Keratinocyte (primary cell): ENCODE measurements around the gene SLC22A1. TPM values are rescaled to one million over a fixed set of nuclear protein-coding genes. Genes with fewer than 3 reads are reported as not detected.

Source experiments
- DNase-seq: peaks from one replicate; pipeline ENCODE4 v3.0.0-alpha.2; 2011; ENCODE audit warnings: low read depth, missing footprints, low spot score
- FAIRE-seq: peaks from 2 replicates; lab custom pipeline; 2011; peaks lifted over from hg19 to GRCh38; lab: Jason Lieb, UNC
- H2AFZ ChIP-seq: 2 replicates; pipeline ENCODE4 v1.6.0; 2012; ENCODE audit warnings: low read length, control low read depth, inconsistent platforms; ENCODE audit not compliant: control insufficient read depth
- H3K27ac ChIP-seq: 2 replicates; pipeline ENCODE4 v1.5.1; 2011; ENCODE audit warnings: low read length; ENCODE audit not compliant: control insufficient read depth, insufficient read depth
- H3K27me3 ChIP-seq: 3 replicates; pipeline ENCODE4 v1.6.0; 2011; ENCODE audit warnings: low read length; ENCODE audit not compliant: control insufficient read depth, insufficient read depth; ENCODE audit errors: extremely low read depth
- H3K36me3 ChIP-seq, 2 experiments: 2 replicates in 1 of 2; 3 replicates in 1 of 2; pipeline ENCODE4 v1.5.1; 2011; ENCODE audit warnings: low read length in 2 of 2, mild to moderate bottlenecking in 1 of 2; ENCODE audit not compliant: control insufficient read depth in 2 of 2, insufficient read depth in 2 of 2; ENCODE audit errors: extremely low read depth in 1 of 2
- H3K4me1 ChIP-seq: 3 replicates; pipeline ENCODE4 v1.5.1; 2011; ENCODE audit warnings: low read length; ENCODE audit not compliant: control insufficient read depth, insufficient read depth; ENCODE audit errors: extremely low read depth
- H3K4me2 ChIP-seq: 3 replicates; pipeline ENCODE4 v1.6.0; 2011; ENCODE audit warnings: low read depth, low read length; ENCODE audit not compliant: control insufficient read depth, insufficient read depth; ENCODE audit errors: extremely low read depth
- H3K4me3 ChIP-seq, 3 experiments: fragments of 200-600 bp in 1 of 3; sonication (generic) in 1 of 3; 2 replicates in 2 of 3; 3 replicates in 1 of 3; pipeline ENCODE4 v1.5.1; 2011 to 2016; ENCODE audit warnings: low read length in 3 of 3, mild to moderate bottlenecking in 3 of 3, control low read depth in 2 of 3, inconsistent platforms in 1 of 3, low read depth in 1 of 3, mixed read lengths in 1 of 3, mixed run types in 1 of 3, moderate library complexity in 1 of 3; ENCODE audit not compliant: control insufficient read depth in 2 of 3, insufficient read depth in 2 of 3; ENCODE audit errors: extremely low read depth in 1 of 3
- H3K79me2 ChIP-seq: 2 replicates; pipeline ENCODE4 v1.6.0; 2012; ENCODE audit warnings: low read length; ENCODE audit not compliant: control insufficient read depth, insufficient read depth
- H3K9ac ChIP-seq: 3 replicates; pipeline ENCODE4 v1.6.0; 2011; ENCODE audit warnings: low read length; ENCODE audit not compliant: control insufficient read depth, insufficient read depth; ENCODE audit errors: extremely low read depth
- H3K9me1 ChIP-seq: 3 replicates; pipeline ENCODE4 v1.6.0; 2011; ENCODE audit warnings: low read length; ENCODE audit not compliant: control insufficient read depth, insufficient read depth; ENCODE audit errors: extremely low read depth
- H3K9me3 ChIP-seq: 2 replicates; pipeline ENCODE4 v1.5.1; 2012; ENCODE audit warnings: low read depth, low read length; ENCODE audit not compliant: control insufficient read depth
- H4K20me1 ChIP-seq: 3 replicates; pipeline ENCODE4 v1.6.0; 2011; ENCODE audit warnings: low read length; ENCODE audit not compliant: control insufficient read depth, insufficient read depth; ENCODE audit errors: extremely low read depth
- EZH2 ChIP-seq: IDR thresholded peaks from one replicate; pipeline ENCODE4 v1.6.1; 2012; ENCODE audit warnings: inconsistent platforms, mild to moderate bottlenecking, low read length, moderate library complexity
- dilution Hi-C: fragments of 300-500 bp; cut with MboI; formaldehyde crosslinking; loops from one replicate; pipeline ENCODE4 v1.7.0; 2020; ENCODE audit warnings: low sequenced_read_pairs; ENCODE audit not compliant: extremely low pct_ligation_motif_present
- polyA plus RNA-seq, 5 experiments: library from polyadenylated mRNA; depleted of rRNA in 3 of 5; stranded (reverse) in 3 of 5; stranded (forward) in 1 of 5; unstranded in 1 of 5; fragments of >200 nt; gene quantifications; 1 replicate in 1 of 5; 2 replicates in 3 of 5; 3 replicates in 1 of 5; pipeline versions ENCODE4 v1.2.1 to v1.2.3, GENCODE V29; 2011 to 2012; ENCODE audit warnings: missing spikeins in 2 of 5, low read depth in 1 of 5, low replicate concordance in 1 of 5
- TF ChIP-seq, protein P1 (sequence below), 3 experiments: IDR thresholded peaks in 1 of 3; conservative IDR thresholded peaks in 1 of 3; optimal IDR thresholded peaks in 1 of 3; 2 replicates in 2 of 3; 3 replicates in 1 of 3; pipeline versions ENCODE3 to v1.5.1; 2011; ENCODE audit warnings: low read length in 3 of 3, mild to moderate bottlenecking in 3 of 3, moderate library complexity in 2 of 3, control low read depth in 1 of 3, inconsistent platforms in 1 of 3; ENCODE audit not compliant: insufficient read depth in 2 of 3; ENCODE audit errors: extremely low read depth in 1 of 3

Gene SLC22A1
- polyA plus RNA-seq, 1 donor (not counting 4 experiments of a cell fraction or from before 2014, with no cell fraction given) = 0.76 TPM

DNA sequence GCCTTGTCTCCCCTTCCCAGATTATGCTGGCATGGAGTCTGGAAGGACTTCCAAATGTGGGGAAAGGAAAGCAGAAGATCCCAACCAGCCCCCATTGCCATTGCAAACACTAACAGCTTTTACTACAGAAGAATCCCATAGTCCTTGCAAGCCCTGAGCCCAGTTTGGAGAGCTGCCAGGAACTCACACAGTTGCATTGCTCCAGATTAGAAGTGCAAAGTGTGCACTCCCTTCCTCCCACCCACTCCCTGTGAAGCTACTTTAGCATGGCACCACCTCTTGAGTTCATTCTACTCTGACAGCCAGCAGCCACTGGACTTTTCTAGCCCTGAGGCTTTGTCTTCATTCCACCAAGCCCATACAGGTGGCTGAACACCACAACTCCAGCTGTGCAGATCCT is 69.4 kb downstream of the SLC22A1 start:
- H3K36me3 ChIP-seq = no peaks in the 10 kb centered on the region

DNA sequence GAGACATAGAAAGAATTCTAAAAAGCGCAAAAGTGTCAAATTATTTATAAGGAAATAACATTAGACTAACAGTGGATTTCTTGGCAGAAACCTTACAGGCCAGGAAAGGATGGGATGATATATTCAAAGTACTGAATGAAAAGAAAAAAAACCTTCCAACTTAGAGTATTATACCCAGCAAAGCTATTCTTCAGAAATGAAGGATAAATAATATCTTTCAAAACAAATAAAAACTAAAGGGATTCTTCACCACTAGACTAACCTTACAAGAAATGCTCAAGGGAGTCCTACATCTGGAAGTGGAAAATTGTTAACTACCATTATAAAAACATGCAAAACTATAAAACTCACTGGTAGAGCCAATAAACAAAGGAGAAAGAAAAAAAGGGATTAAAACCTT is 71.2 kb downstream of the SLC22A1 start:
- Histone ChIP-seq H3K27me3 (no peaks in the 10 kb centered on the region), H3K27ac (no peak overlapping the region), H3K79me2 (no peaks in the 10 kb centered on the region), H3K4me1 (no peaks in the 10 kb centered on the region), H3K9ac (no peak overlapping the region), H3K36me3 (no peaks in the 10 kb centered on the region), H3K4me2 (no peak overlapping the region), H3K4me3 (no peak overlapping the region), H3K9me1 (no peaks in the 10 kb centered on the region), H2AFZ (no peak overlapping the region), H3K9me3 (no peaks in the 10 kb centered on the region), H4K20me1 (no peaks in the 10 kb centered on the region)
- FAIRE-seq (no peak), DNase-seq (no peak)
- dilution Hi-C loops = no loop called here
- TF ChIP-seq, protein P1, sequence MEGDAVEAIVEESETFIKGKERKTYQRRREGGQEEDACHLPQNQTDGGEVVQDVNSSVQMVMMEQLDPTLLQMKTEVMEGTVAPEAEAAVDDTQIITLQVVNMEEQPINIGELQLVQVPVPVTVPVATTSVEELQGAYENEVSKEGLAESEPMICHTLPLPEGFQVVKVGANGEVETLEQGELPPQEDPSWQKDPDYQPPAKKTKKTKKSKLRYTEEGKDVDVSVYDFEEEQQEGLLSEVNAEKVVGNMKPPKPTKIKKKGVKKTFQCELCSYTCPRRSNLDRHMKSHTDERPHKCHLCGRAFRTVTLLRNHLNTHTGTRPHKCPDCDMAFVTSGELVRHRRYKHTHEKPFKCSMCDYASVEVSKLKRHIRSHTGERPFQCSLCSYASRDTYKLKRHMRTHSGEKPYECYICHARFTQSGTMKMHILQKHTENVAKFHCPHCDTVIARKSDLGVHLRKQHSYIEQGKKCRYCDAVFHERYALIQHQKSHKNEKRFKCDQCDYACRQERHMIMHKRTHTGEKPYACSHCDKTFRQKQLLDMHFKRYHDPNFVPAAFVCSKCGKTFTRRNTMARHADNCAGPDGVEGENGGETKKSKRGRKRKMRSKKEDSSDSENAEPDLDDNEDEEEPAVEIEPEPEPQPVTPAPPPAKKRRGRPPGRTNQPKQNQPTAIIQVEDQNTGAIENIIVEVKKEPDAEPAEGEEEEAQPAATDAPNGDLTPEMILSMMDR (optimal IDR thresholded peaks at IDR 0.05 in 1 of 3, IDR thresholded peaks at IDR 0.05 in 1 of 3, conservative IDR thresholded peaks at IDR 0.05 in 1 of 3; ENCODE audit: extremely low read depth in 1 of 3, insufficient read depth in 2 of 3, low read length in 3 of 3) = no peak
- TF ChIP-seq EZH2 = no peak

More for the DNA sequence above, 69.4 kb downstream of the SLC22A1 start:
- no peak overlapping the region for H3K27ac ChIP-seq
- no peaks in the 10 kb centered on the region for H3K27me3 ChIP-seq
- no peaks in the 10 kb centered on the region for H4K20me1 ChIP-seq
- no peak overlapping the region for H3K4me3 ChIP-seq
- H3K79me2 ChIP-seq = no peaks in the 10 kb centered on the region
- no peak overlapping the region for H3K4me2 ChIP-seq
- H3K9me1 ChIP-seq = no peaks in the 10 kb centered on the region
- H3K4me1 ChIP-seq = no peaks in the 10 kb centered on the region
- no peak overlapping the region for H3K9ac ChIP-seq
- no peak for FAIRE-seq
- no peak for DNase-seq
- H3K9me3 ChIP-seq = no peaks in the 10 kb centered on the region
- dilution Hi-C loops = no loop called here
- H2AFZ ChIP-seq = no peak overlapping the region
- no peak for TF ChIP-seq EZH2
- TF ChIP-seq, protein P1 (optimal IDR thresholded peaks at IDR 0.05 in 1 of 3, IDR thresholded peaks at IDR 0.05 in 1 of 3, conservative IDR thresholded peaks at IDR 0.05 in 1 of 3; ENCODE audit: extremely low read depth in 1 of 3, insufficient read depth in 2 of 3, low read length in 3 of 3) = no peak
